ENCODE data around the gene NCKAP5.

Gene NCKAP5

DNA sequence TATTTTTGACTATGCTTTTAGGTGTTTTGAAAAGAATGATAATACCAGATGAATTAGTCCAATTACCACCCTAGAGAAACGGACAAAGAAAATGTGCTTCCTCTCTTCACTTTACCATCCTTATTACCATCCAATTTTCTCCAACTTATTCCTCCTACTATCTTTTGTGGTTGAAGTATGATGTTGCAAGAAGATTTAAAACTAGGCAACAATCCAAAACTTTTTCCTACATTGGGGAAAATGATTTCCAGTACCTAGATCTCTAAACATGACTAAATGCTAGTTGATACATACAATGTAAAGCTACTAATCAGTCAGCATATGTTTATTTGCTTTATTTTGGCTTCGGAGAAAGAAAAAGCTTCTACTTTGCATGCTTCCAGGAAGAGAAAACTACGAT is 543.3 kb downstream of the NCKAP5 start:
- Histone ChIP-seq H3K4me3 (replicated peaks; ENCODE audit: low read depth, low read length) (no peak overlapping the region), H3K27me3 (replicated peaks; ENCODE audit: control insufficient read depth, insufficient read depth, low read length) (no peaks in the 10 kb centered on the region), H3K36me3 (ENCODE audit: control insufficient read depth, insufficient read depth, low read length) (no peaks in the 10 kb centered on the region)
- TF ChIP-seq, protein P1, sequence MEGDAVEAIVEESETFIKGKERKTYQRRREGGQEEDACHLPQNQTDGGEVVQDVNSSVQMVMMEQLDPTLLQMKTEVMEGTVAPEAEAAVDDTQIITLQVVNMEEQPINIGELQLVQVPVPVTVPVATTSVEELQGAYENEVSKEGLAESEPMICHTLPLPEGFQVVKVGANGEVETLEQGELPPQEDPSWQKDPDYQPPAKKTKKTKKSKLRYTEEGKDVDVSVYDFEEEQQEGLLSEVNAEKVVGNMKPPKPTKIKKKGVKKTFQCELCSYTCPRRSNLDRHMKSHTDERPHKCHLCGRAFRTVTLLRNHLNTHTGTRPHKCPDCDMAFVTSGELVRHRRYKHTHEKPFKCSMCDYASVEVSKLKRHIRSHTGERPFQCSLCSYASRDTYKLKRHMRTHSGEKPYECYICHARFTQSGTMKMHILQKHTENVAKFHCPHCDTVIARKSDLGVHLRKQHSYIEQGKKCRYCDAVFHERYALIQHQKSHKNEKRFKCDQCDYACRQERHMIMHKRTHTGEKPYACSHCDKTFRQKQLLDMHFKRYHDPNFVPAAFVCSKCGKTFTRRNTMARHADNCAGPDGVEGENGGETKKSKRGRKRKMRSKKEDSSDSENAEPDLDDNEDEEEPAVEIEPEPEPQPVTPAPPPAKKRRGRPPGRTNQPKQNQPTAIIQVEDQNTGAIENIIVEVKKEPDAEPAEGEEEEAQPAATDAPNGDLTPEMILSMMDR (IDR thresholded peaks at IDR 0.05; ENCODE audit: insufficient read depth, low read length, poor library complexity, severe bottlenecking) = no peak
- no peak for DNase-seq (ENCODE audit: extremely low read depth, insufficient read length)

DNA sequence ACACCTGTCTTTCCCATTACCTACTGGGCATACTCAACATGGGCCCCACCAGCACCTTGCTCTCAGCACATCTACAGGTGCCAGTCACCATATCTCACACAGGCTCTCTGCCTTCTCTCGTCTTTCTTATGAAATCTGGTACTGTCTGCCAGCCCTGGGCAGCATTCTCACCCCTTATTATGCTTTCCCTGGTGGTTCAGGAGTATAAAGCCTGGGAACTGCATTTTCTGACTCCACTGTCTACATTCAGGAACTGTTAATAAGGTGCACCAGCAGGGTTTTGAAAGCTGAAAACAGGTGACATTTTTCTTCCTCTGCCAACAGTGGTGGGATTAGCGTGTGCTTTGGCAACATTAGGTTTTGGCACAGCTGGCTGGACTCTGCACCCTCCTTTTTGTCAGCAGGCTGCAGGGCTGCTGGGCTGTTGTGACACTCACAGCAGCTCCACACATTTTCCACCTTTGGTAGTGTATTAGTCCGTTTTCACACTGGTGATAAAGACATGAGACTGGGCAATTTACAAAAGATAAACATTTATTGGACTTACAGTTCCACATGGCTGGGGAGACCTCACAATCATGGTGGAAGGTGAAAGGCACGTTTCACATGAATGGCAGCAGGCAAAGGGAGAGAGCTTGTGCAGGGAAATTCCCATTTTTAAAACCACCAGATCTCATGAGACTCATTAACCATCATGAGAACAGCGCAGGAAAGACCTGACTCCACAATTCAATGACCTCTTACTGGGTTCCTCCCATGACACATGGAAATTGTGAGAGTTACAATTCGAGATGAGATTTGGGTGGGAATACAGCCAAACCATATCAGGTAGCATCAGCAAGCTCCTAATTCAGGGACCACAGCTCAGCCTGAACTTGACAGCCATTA is 555.2 kb downstream of the NCKAP5 start:
- no peak overlapping the region for H3K4me3 ChIP-seq (replicated peaks; ENCODE audit: low read depth, low read length)
- no peaks in the 10 kb centered on the region for H3K36me3 ChIP-seq (ENCODE audit: control insufficient read depth, insufficient read depth, low read length)
- TF ChIP-seq, protein P1 (IDR thresholded peaks at IDR 0.05; ENCODE audit: insufficient read depth, low read length, poor library complexity, severe bottlenecking) = no peak
- no peaks in the 10 kb centered on the region for H3K27me3 ChIP-seq (replicated peaks; ENCODE audit: control insufficient read depth, insufficient read depth, low read length)
- DNase-seq (ENCODE audit: extremely low read depth, insufficient read length) = no peak

DNA sequence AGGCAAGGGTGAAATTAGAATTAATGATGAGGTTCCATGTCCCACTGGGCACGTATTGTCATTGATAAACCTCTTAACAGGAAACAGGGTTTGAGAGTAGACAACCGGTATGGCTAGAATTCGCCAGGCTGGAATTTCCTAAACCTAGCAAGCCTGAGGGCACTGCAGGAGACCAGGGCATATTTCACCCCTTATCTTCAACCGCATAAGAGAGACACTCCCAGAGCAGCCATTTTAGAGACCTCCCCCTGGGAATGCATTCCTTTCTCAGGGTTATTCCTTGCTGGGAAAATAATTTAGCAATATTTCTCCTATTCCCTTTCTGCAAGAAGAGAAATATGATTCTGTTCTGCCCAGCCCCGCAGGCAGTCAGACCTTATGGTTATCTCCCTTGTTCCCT is 563.6 kb downstream of the NCKAP5 start:
- Histone ChIP-seq H3K36me3 (ENCODE audit: control insufficient read depth, insufficient read depth, low read length) (no peaks in the 10 kb centered on the region), H3K4me3 (replicated peaks; ENCODE audit: low read depth, low read length) (no peak overlapping the region), H3K27me3 (replicated peaks; ENCODE audit: control insufficient read depth, insufficient read depth, low read length) (no peaks in the 10 kb centered on the region; the same call in 1 of the 2 replicates)
- no peak for DNase-seq (ENCODE audit: extremely low read depth, insufficient read length)
- TF ChIP-seq, protein P1 (IDR thresholded peaks at IDR 0.05; ENCODE audit: insufficient read depth, low read length, poor library complexity, severe bottlenecking) = no peak

DNA sequence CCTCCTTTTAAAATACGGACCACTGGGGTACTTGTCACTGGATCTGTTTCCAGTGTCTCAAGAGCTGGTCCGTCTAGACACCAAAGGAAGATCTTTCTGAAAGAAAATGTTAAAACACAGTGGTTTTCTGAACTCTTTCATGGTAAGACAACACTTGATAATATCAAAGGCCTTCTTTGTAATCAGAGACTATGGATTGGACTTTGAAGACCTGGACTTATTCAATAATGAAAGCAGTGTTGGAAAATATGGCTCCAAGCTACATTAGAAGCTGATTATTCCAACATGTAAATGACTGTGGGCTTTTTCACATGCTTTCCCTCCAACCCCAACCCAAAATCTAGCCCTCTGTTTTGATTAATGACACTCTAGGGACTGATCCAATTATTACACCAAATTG is 568.8 kb downstream of the NCKAP5 start:
- Histone ChIP-seq H3K27me3 (replicated peaks; ENCODE audit: control insufficient read depth, insufficient read depth, low read length) (no peaks in the 10 kb centered on the region; the same call in 1 of the 2 replicates), H3K36me3 (ENCODE audit: control insufficient read depth, insufficient read depth, low read length) (no peaks in the 10 kb centered on the region), H3K4me3 (replicated peaks; ENCODE audit: low read depth, low read length) (no peak overlapping the region)
- TF ChIP-seq, protein P1 (IDR thresholded peaks at IDR 0.05; ENCODE audit: insufficient read depth, low read length, poor library complexity, severe bottlenecking) = no peak
- DNase-seq (ENCODE audit: extremely low read depth, insufficient read length) = no peak

DNA sequence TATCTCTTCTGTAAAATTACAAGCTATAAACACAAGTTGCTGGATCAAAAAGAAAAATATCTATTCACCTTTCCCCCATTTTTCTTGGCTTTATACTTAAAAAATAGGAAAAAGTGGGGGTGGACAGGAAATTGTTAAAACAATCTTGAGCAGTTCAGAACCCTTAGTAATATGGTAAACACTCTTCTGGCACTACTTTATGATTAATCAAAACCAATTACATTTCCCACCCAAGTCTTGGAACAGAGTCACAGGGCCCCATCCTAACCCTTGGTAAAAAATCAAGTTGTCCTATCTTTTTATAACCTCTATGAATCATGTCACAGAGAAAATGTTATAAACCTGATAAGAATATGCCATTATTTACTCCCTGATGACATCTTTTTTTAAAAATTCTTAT is 570.0 kb downstream of the NCKAP5 start:
- Histone ChIP-seq H3K27me3 (replicated peaks; ENCODE audit: control insufficient read depth, insufficient read depth, low read length) (no peaks in the 10 kb centered on the region; the same call in 1 of the 2 replicates), H3K36me3 (ENCODE audit: control insufficient read depth, insufficient read depth, low read length) (no peaks in the 10 kb centered on the region), H3K4me3 (replicated peaks; ENCODE audit: low read depth, low read length) (no peak overlapping the region)
- DNase-seq (ENCODE audit: extremely low read depth, insufficient read length) = no peak
- TF ChIP-seq, protein P1 (IDR thresholded peaks at IDR 0.05; ENCODE audit: insufficient read depth, low read length, poor library complexity, severe bottlenecking) = no peak

All from GM06990 (cell line).